GM21515 (cell line): ENCODE measurements around the gene TEPSIN.

ENCODE experiments used
- ATAC-seq: cut with Tn5 transposase; IDR thresholded peaks from one replicate; pipeline ENCODE4 v1.9.1; 2021; ENCODE audit not compliant: unreplicated experiment

Gene TEPSIN

DNA sequence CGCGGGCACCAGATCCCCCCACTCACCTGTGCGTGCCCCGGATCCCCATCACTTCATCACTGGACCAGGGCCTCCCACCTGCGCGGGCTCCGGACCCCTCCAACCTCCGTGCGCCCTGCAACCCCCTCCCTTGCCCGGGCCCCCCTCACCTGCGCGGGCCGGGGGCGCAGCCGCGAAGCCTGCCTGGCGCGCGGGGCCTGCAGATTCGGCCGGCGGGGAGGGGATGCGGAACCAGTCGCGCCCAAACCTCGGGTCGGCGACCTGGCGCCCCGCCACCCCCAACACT lies 16.3 kb downstream of the TEPSIN start:
- no peak for ATAC-seq

DNA sequence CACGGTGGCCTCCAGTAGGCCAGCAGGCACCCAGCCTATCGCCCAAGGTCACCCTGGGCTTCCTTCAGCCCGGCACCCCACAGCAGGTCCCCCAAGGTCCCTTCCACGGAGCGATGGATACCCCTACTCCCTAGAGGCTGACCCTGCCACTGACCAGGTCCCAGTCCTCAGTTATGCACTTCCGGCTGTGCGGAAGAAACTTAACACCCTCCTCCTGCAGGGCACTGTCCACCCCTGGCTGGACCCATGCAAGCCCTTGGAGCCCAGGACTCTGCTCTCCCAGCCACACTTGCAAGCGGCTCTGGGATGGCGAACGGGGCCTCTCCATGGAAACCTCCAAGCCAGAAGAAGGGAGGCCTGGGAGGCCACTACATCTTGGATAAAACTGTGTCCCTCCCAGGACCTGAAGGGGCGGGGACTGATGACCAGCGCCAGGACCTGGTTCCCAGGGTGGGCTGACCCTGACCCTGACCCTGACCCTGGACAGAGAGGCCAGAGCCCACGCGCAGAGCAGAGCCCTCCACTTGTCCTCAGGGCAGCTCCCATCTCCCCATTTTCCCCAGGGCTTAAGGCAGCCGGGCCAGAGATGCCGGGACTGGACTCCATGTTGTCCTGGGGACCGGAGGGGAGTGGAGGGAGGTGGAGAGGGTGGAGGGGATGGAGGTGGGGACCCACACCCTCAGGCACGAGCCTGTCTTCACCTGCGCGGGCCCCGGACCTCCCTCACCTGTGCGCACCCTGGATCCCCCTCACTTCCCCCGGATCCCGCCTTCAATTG lies 16.8 kb downstream of the TEPSIN start:
- no peak for ATAC-seq

GRCh38 chr17:81221371-81221841 lies 17.4 kb downstream of the TEPSIN start:
- no peak for ATAC-seq

DNA sequence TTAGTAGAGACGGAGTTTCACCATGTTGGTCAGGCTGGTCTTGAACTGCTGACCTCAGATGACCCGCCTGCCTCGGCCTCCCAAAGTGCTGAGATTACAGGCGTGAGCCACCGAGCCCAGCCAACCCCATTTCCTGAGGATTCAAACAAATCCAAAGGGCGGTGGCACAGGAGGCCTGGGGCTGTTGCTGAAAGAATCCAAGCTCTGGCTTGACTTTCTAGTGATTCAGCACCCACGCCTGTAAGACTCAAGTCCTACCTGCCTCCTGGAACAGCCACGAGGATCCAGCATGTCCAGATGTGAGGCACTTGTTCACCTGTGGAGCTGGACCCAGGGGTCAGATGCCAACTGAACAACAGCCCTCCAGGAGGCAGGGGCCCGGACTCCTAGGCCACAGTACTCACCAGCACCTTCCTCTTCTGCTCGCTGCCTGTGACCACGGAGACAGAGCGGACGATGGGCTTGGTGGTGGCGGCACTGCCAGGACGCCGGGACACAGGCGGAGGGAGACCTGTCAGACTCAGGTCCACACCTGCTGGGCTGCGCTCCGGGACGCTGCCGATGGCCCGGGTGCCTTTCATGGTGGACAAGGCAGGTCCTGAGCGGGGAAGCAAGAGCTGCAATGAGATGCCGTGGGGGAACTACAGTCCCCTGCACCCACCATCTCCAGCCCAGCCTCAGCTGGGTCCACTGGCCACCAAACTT lies 19.2 kb downstream of the TEPSIN start:
- no peak for ATAC-seq

DNA sequence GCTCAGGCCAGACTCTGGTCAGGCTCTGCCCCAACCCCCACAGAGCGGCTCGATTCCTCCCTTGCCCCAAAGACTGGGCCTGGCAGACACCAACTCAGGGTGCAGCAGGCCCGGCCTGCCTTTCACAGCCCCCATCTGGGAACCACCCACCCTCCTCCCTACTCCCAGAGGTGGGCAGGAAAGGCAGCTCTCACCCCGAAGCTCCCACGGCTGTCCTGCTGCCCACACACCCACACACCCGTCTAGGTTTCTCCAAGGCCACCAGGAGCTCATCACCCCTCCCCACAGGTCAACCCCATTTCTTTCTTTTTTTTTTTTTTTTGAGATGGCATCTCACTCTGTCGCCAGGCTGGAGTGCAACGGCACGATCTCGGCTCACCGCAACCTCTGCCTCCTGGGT lies 19.9 kb downstream of the TEPSIN start:
- ATAC-seq: no peak

- ATAC-seq: no peak
Observed at GRCh38 chr17:81218459-81218858, 20.4 kb downstream of the TEPSIN start.

DNA sequence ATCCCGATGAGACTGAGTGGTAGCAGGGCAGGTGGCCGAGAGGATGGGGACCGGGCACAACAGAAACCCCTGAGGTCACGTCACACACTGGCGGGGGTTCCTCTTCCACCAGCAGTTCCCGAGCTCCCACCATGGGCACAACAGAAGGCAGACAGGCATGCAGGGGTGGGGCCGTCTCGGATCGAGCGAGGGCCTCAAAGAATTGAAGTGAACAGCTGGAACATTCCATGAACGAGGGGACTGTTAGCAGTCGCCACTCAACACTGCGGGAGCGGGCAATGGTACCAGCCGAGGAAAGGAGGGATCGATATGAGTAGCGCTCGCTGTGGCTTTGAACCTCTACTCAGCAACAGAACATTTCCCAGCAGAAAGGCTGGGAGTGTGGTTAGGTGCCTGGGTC lies 21.4 kb downstream of the TEPSIN start:
- ATAC-seq: no peak

DNA sequence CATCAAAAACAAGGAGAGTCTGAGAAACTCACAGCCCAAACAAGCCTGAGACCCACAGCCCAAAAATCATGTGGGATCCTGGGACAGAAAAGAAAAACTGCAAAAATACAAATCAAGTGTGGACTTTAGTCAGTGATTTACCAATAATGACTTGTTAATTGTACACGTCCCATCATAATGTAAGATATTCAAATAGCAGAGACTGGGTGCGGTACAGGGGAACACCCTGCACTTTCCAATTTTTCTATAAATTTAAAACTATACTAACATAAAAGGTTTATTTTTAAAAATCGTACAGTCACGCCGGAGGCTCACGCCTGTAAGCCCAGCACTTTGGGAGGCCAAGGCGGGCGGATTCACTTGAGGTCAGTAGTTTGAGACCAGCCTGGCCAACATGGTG lies 24.9 kb downstream of the TEPSIN start:
- ATAC-seq: no peak

DNA sequence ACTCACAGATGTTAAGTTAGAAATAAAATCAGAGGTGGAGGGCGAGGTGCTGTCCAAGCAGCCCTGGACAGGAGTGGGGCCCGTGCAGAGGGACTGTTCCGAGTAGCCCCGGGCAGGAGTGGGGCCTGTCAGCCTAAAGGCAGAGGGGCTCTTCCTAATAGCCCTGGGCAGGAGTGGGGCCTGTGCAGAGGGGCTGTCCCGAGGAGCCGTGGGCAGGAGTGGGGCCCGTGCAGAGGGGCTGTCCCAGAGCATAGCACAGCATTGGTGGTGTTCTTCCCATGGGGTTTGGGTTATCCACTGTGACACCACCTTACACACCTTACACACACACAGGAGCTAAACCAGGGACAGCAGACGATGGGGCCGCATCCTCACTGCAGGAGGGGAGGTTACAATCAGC lies 26.5 kb downstream of the TEPSIN start:
- ATAC-seq: no peak

GRCh38 chr17:81210868-81211267 lies 28.0 kb downstream of the TEPSIN start:
- ATAC-seq: no peak

GRCh38 chr17:81210466-81210865 lies 28.4 kb downstream of the TEPSIN start:
- no peak for ATAC-seq

DNA sequence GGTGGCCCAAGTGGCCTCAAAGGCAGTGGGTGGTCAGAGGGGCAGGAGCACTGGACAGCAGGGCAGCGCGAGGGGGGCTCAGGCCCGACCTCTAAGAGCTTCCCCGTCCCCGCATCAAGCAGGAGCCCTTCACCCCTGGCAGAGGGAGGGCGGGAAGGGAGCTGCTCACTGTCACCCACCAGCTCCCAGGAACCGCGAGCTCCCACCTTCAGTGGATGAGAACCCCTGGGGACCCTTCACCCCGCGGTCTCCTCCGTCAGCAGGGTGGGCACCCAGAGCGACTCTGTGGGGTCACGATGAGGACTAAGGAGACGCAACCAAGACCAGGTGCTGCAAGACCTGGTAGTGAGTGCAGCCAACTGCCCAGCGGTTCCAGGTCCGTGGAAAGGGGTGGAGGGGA lies 29.7 kb downstream of the TEPSIN start:
- no peak for ATAC-seq

GRCh38 chr17:81208651-81209050 lies 30.2 kb downstream of the TEPSIN start:
- no peak for ATAC-seq

DNA sequence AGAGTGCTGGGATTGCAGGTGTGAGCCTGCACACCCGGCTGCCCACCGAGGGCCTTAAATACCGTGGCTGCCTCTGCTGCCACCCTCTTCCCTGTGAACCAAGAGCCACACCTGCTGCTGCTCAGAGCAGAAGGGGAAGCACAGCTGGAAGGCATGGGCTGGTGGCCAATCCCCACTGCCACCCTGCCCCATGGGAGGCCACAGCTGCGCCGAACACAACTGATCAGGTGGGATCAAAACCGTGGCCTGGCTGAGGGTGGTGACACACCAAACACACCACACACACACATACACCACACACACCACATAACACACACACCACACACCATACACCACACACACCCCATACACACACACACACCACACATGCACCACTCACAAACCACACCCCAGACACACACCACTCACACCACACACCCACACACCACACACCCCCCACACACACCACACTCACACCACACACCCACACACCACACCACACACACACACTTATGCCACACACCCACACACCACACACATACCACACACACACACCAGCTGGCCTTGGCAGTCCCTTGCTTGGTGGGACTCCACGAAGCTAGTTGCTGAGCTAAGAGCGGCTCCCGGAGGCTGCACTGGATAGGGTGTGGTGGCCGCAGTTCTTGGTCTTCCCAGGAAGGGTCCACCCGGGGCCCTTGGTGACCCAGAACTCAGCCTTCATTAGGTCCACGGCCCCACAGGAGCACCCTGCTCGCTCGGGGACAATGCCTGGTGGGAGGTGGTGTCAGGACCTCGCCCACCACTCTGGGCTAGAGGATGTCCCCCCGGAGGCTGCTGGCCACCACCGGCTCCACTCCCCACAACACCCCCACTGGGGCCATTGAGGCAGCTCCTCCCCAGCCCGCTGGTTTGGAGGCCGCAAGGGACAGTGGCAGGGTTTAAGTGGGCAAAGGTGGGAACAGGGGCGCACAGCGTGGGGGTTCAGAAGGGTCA lies 31.0 kb downstream of the TEPSIN start:
- no peak for ATAC-seq

DNA sequence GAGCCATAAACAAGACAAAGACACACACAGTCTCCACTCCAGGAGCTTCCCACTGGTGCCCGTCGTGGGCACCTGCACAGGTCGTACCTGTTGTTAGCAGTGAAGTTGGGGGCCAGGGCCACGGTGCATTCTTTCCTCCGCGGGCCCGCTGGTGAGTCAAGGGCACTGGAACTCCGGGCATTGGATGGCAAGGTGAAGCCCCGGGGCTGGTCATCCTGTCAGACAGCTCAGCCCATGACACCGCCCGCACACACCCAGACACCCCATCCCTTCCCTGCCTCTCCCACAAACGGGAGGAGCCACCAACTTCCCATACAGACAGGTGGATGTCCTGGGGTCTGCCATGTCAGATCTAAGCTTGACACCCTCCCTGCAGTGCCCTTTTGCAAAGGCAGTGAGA lies 32.2 kb downstream of the TEPSIN start:
- ATAC-seq: no peak

DNA sequence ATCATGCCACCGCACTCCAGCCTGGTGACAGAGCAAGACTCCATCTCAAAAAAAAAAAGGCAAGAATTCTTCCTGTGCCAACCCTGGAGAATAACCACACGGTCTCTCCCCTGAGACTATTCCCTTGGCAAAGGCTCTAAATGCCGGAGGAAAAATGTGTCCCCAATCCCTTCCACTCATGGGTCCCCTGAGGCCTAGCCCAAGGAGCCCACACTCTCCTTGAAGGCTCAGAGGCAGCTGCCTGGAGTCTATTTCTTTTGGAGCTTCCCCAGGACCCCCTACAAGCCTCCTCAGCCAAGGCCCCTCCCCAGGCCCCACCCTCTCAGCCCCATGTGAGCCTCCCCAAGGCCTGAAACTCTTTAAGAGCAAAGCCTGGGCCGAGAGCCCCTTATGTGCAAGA lies 32.7 kb downstream of the TEPSIN start:
- ATAC-seq: no peak

DNA sequence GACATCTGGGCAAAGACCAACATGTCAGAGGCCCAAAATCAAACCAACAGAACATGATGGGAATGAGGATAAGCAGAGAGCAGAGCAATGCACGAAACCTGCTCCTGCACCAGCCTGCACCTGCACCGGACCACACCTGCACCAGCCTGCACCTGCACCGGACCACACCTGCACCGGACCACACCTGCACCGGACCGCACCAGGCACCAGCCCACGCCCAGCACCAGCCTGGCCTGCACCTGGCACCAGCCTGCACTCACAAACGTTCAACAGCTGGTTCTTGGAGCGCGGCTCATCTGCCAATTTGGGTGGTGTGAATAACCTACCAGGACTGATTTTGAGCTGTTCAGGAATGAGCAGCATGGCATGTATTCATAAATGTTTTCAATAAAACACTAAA lies 34.3 kb downstream of the TEPSIN start:
- no peak for ATAC-seq

DNA sequence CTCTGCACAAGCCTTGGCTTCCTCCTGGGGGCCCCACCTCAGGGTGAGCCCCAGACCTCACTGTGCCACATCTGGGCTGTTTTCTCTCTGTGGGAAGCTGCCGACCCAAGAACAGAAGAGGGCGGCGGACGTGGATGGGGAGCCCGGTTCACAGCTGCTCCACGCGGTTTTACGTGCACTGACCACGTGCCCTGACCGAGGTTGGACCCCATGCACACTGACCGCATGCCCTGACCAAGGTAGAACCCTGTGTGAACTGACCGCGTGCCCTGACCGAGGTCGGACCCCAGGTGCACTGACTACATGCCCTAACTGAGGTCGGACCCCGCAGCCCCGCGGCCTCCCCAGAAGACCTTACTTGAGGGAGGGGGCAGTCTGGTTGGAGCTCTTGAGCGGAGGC lies 35.7 kb downstream of the TEPSIN start:
- ATAC-seq: no peak

GRCh38 chr17:81202318-81202717 lies 36.5 kb downstream of the TEPSIN start:
- no peak for ATAC-seq

DNA sequence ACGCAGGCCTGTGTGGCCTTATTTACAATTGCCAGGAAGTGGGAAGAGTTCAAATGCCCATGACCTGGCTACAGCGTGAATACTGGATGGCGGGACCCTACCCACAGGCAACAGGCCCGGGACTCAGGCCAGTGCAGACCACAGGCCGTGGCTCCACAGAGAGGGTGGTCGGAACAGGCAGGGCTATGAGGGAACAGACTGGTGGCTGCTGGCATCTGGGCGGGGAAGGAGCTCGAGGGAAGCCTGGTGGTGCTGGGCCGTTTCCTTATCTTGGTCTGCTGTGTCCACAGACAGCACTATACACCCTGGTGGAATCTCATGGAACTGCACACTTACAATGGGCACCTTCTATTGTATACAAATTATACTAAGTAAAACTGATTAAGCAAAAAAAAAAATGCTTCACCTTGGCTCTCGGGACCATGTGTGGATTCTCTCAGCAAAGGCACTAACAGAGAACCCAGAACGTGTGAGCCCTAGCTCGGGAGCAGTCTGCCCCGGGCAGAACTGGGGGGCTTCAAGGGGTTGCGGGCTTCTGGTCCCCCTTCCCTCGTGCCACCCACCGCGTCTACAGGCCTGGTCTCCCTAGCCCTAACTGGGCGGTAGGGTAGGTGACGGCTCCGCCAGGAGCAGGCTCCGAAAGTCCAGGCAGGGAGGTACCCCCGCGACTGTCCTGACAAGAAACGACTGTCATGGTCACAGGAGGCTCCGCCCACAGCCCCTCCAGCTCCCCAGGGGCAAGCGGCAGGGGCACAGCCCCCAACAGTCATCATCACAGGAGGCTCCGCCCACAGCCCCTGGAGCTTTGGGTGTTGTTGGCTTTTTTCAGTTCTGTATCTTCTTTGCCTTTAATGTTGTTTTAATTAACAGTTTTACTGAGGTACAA lies 37.9 kb downstream of the TEPSIN start:
- no peak for ATAC-seq

DNA sequence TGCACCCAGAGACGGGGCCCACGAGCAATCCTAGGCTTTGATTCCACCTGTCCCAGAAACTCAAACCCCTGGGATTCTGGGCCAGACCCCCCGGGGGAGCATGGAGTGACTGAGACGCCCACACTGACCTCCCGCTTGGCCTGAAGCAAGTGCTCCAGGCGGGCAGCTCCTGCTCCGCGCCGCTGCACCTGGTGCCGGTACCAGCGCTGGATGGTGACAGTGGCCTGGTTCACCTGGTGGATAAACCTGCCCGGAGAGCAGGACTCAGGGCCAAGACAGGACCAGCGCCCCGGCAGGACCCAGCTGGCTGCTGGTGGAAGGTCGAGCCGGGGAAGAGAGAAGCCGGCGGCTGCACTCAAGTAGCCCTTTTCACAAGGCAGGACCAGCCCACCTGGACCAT lies 38.7 kb downstream of the TEPSIN start:
- ATAC-seq: no peak
